ENCODE measurements around the gene GAS2L1.
"Not testable (repeated sequence)": the region's sequence is repeated elsewhere in the genome, so short reads cannot be mapped to it uniquely, and the experiment has no call there.

GAS2L1 gene

DNA sequence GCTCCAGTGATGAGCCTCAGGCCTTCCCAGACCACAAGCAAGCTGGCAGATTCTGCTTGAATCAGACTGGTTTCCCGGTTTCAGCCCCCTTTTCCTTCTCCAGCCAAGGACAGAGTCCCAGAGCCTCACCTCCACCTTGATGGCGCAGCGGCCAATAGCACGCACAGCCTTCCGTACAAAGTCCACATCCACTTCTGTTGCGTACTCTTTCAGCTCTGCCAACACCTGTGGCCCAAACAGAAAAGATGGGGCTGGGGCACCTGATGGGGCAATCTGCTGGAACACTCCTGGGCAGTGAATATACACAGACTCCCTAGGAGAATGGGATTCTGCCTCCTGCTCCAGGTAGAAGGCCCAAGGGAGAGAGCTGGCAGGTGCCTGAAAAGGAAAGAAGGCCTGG is 44.6 kb downstream of the GAS2L1 start:
- in situ Hi-C loops (cut with HindIII; ENCODE audit: low sequenced_read_pairs), result no loop called here
- DNase-seq (ENCODE audit: low read depth), result no peak
- no peak overlapping the region for H3K4me3 ChIP-seq (ENCODE audit: low read depth, low read length)
- no peak for TF ChIP-seq CTCF (IDR thresholded peaks at IDR 0.05; ENCODE audit: low read depth, low read length, missing control alignments)

GRCh38 chr22:29351891-29352290 is 45.4 kb downstream of the GAS2L1 start:
- no peak for DNase-seq (ENCODE audit: low read depth)
- no peak overlapping the region for H3K4me3 ChIP-seq (ENCODE audit: low read depth, low read length)
- in situ Hi-C loops (cut with HindIII; ENCODE audit: low sequenced_read_pairs), result no loop called here
- no peak for TF ChIP-seq CTCF (IDR thresholded peaks at IDR 0.05; ENCODE audit: low read depth, low read length, missing control alignments)

DNA sequence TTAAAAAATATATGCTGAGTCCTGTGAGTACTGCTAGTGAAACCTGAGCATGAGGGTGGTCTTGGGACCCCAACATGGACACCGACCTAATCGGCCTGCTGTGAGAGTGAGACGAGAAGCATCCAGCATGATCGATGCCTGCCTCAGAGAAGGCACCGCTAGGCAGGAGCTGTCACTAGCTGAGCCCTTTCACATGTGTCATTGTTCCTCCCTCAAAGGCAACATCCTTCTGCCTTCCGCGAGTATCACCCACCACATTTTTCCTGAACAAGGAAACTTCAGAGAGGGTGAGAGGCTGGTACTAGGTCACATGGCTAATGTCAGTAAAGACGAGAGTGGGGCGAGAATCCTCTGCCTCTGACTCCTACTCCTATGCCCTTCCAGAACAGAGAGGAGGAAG is 46.3 kb downstream of the GAS2L1 start:
- TF ChIP-seq CTCF (IDR thresholded peaks at IDR 0.05; ENCODE audit: low read depth, low read length, missing control alignments), result no peak
- no peak overlapping the region for H3K4me3 ChIP-seq (ENCODE audit: low read depth, low read length)
- in situ Hi-C loops (cut with HindIII; ENCODE audit: low sequenced_read_pairs), result no loop called here
- no peak for DNase-seq (ENCODE audit: low read depth)

- in situ Hi-C loops (cut with HindIII; ENCODE audit: low sequenced_read_pairs), result no loop called here
- DNase-seq (ENCODE audit: low read depth), result no peak
These were observed 46.8 kb downstream of the GAS2L1 start for GRCh38 chr22:29353286-29353685.

DNA sequence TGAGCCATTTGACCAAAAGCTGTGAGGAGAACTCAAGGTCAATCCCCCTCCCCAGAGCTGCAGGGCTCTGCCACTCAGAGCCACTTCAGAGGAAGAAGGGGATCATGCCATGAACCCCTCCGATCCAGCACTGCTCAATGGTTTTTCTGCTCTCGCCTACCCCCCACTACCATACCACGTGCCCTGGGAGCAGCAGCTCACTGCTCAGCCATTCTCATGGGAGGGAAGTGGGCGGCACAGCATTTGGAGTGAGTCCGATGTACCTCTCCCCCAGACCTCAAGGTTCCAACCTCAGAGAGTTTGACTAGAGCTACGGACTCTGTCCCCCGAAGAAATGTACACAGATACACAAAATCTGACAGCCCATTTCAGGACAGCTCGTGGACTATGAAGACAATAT is 47.4 kb downstream of the GAS2L1 start:
- no peak for TF ChIP-seq CTCF (IDR thresholded peaks at IDR 0.05; ENCODE audit: low read depth, low read length, missing control alignments)
- H3K4me3 ChIP-seq (ENCODE audit: low read depth, low read length), result no peak overlapping the region
- DNase-seq (ENCODE audit: low read depth), result no peak
- in situ Hi-C loops (cut with HindIII; ENCODE audit: low sequenced_read_pairs), result no loop called here

More at GRCh38 chr22:29353286-29353685, 46.8 kb downstream of the GAS2L1 start:
- no peak overlapping the region for H3K4me3 ChIP-seq (ENCODE audit: low read depth, low read length)
- TF ChIP-seq CTCF (IDR thresholded peaks at IDR 0.05; ENCODE audit: low read depth, low read length, missing control alignments), result no peak

GRCh38 chr22:29357193-29357890 is 50.9 kb downstream of the GAS2L1 start:
- DNase-seq (ENCODE audit: low read depth); in situ Hi-C loops (cut with HindIII; ENCODE audit: low sequenced_read_pairs); H3K4me3 ChIP-seq (ENCODE audit: low read depth, low read length): not testable (repeated sequence)

DNA sequence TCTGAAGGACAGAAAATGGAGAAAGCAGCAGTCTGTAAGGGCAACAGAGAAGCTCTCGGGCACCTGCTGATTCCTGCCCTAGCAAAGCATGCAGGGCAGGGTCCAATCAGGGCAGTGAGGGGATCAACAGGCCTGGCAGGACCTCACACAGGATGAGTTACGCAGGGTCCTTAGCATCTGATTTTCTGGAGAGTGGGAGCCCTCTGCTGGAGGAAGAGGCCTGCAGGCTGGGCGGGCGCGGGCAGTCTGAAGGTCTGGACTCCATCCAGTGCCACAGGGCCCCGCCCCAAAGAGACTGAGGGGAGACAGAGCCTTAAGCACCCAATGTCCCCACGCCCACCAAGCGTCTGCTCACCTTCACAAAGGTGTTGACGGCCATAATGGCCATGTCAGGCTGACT is 53.0 kb downstream of the GAS2L1 start:
- no peak overlapping the region for H3K4me3 ChIP-seq (ENCODE audit: low read depth, low read length)
- DNase-seq (ENCODE audit: low read depth), result peak; percentile 45
- TF ChIP-seq CTCF (IDR thresholded peaks at IDR 0.05; ENCODE audit: low read depth, low read length, missing control alignments), result peak; percentile 82
- in situ Hi-C loops (cut with HindIII; ENCODE audit: low sequenced_read_pairs), result no loop called here

Measured in astrocyte of the cerebellum (primary cell).